ENCODE data around the gene PDE4A.

GRCh38 chr19:10503002-10503789, 82.9 kb downstream of the PDE4A start, which contains the start of gene KEAP1:
- TF ChIP-seq, protein P1, sequence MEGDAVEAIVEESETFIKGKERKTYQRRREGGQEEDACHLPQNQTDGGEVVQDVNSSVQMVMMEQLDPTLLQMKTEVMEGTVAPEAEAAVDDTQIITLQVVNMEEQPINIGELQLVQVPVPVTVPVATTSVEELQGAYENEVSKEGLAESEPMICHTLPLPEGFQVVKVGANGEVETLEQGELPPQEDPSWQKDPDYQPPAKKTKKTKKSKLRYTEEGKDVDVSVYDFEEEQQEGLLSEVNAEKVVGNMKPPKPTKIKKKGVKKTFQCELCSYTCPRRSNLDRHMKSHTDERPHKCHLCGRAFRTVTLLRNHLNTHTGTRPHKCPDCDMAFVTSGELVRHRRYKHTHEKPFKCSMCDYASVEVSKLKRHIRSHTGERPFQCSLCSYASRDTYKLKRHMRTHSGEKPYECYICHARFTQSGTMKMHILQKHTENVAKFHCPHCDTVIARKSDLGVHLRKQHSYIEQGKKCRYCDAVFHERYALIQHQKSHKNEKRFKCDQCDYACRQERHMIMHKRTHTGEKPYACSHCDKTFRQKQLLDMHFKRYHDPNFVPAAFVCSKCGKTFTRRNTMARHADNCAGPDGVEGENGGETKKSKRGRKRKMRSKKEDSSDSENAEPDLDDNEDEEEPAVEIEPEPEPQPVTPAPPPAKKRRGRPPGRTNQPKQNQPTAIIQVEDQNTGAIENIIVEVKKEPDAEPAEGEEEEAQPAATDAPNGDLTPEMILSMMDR (IDR thresholded peaks at IDR 0.05), result no peak
- TF ChIP-seq POLR2A (IDR thresholded peaks at IDR 0.05), result no peak

Measured in testis (tissue), 2 donors.